ENCODE data around the gene RAD51B. TPM values are rescaled to one million over a fixed set of nuclear protein-coding genes. Genes with fewer than 3 reads are reported as not detected.

Gene RAD51B
- total RNA-seq, 1 experiment from 2014 or later, result 20.0 TPM

- ATAC-seq, result no peak
- H3K9me2 ChIP-seq (ENCODE audit: insufficient read depth), result no peaks in the 10 kb centered on the region
- H3K4me2 ChIP-seq (ENCODE audit: low read length), result no peak overlapping the region
- H3K9ac ChIP-seq (ENCODE audit: low read length), result no peak overlapping the region
- H3K27ac ChIP-seq (ENCODE audit: low read depth, low read length), result no peak overlapping the region
- POLR2A ChIA-PET, result no interaction called here
- BruUV-seq (replicated peaks), result no TSS peak
- H3K79me2 ChIP-seq (ENCODE audit: insufficient read depth, low read length), result no peaks in the 10 kb centered on the region
- H3K27me3 ChIP-seq (ENCODE audit: insufficient read depth, low read length), result no peaks in the 10 kb centered on the region
- H3K36me3 ChIP-seq (ENCODE audit: control insufficient read depth in 1 of 2, insufficient read depth in 2 of 2, low read length in 2 of 2), result no peaks in the 10 kb centered on the region
- peaks cover 34 to 66% of the 10 kb centered on the region in 2 experiments for H3K4me1 ChIP-seq (ENCODE audit: control insufficient read depth in 1 of 2, insufficient read depth in 2 of 2, low read length in 2 of 2)
- DNase-seq (ENCODE audit: low read depth, low spot score), result no peak
- no peak for TF ChIP-seq CTCF (IDR thresholded peaks at IDR 0.05 in 2 of 3, conservative IDR thresholded peaks at IDR 0.05 in 1 of 3; ENCODE audit: borderline replicate concordance in 1 of 3, insufficient read depth in 1 of 3, low read depth in 2 of 3, low read length in 2 of 3)
- no peak for TF ChIP-seq ATF3 (IDR thresholded peaks at IDR 0.05)
- TF ChIP-seq REST (IDR thresholded peaks at IDR 0.05; ENCODE audit: low read depth), result no peak
- no peak for TF ChIP-seq FOSL1 (IDR thresholded peaks at IDR 0.05; ENCODE audit: low read depth)
- TF ChIP-seq ZFX (IDR thresholded peaks at IDR 0.05), result no peak
- no peak for TF ChIP-seq ZNF274 (IDR thresholded peaks at IDR 0.05; ENCODE audit: low read depth, low read length)
- intact Hi-C loops (cut with micrococcal nuclease), result no loop called here
- no peak overlapping the region for H3K4me3 ChIP-seq (replicated peaks in 1 of 2; ENCODE audit: low read depth in 1 of 2, low read length in 2 of 2)
- no peak overlapping the region for H2AFZ ChIP-seq (ENCODE audit: low read depth, low read length, poor library complexity, severe bottlenecking)
- no peaks in the 10 kb centered on the region for H3K9me3 ChIP-seq (ENCODE audit: control insufficient read depth in 1 of 2, insufficient read depth in 1 of 2, low read depth in 1 of 2, low read length in 2 of 2)
- CTCF ChIA-PET, result no interaction called here
- RAD21 ChIA-PET (ENCODE audit: low non-redundant PET in 1 of 2, low total read pairs in 2 of 2, uncharacterized antibody in 2 of 2, unreplicated experiment in 2 of 2), result no interaction called here
- no peaks in the 10 kb centered on the region for H4K20me1 ChIP-seq (ENCODE audit: insufficient read depth)
Measured at GRCh38 chr14:68690089-68690958, 870.7 kb downstream of the RAD51B start.

All from HCT116 (cell line).